GM21717 (cell line): ENCODE measurements around the gene UNC80.

Source experiments
- ATAC-seq: cut with Tn5 transposase; IDR thresholded peaks from one replicate; pipeline ENCODE4 v1.9.1; 2021; ENCODE audit warnings: mild to moderate bottlenecking, moderate library complexity; ENCODE audit not compliant: unreplicated experiment

UNC80 gene

DNA sequence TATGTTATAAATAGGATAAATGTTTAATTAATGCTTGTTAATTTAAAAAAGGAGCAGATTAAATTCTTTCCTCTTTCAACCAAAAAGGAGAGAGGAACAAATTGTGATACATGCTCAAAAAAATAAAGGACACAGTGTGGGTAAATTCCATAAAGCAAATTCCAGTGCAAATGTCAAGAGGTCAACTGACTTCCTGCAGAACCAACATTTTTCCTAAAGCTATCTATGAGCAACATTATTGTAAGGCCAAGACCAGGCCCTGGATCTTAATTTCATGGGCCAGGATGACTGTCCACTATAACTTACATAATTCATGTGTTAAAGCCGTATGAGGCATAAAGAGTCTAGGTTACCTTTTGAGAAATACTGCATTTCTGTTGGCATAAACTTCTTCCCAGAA lies 136.9 kb downstream of the UNC80 start:
- ATAC-seq, result no peak

DNA sequence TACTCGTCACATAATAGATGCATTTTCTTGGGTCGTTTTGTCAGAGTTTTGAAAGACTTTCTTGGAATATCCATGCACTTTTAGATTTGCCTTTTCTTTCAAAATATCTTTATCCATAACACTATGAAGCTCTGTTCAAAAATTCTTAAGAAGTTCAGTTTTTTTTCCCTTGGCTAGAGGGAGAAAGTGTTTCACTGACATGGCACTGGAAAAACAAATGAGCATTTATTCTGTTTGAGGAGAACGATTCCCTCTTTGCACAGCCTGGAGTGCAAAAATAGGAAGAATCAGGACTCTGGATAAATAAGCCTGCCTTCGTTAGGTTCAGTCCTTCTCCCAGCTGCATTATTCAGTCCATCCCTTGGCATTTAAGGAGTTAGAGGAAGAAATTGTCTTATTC lies 139.9 kb downstream of the UNC80 start:
- no peak for ATAC-seq

DNA sequence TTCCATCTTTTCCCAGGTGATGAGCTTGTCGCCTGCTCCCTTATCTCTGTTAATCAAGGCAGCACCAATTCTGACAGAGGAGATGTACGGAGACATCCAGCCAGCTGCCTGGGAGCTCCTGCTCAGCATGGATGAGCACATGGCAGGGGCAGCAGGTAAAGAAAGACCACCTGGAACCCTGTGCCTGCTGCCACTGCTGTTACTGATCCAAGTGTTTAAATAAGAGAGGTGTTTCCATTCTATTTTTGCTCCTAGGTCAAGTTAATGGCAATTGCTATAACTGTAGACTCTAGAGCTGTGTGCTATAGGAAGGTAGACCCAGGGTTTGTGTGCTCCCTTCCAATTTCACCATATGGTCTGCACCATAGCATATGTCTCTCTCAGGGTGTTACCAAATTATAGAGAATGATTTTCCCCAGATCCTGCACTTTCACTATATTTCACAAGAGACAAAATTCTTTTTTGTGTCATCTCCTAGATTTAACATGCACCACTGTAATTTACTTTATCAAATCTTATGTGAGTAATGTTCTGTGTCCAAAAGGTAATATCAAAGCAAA lies 142.2 kb downstream of the UNC80 start:
- ATAC-seq, result no peak

DNA sequence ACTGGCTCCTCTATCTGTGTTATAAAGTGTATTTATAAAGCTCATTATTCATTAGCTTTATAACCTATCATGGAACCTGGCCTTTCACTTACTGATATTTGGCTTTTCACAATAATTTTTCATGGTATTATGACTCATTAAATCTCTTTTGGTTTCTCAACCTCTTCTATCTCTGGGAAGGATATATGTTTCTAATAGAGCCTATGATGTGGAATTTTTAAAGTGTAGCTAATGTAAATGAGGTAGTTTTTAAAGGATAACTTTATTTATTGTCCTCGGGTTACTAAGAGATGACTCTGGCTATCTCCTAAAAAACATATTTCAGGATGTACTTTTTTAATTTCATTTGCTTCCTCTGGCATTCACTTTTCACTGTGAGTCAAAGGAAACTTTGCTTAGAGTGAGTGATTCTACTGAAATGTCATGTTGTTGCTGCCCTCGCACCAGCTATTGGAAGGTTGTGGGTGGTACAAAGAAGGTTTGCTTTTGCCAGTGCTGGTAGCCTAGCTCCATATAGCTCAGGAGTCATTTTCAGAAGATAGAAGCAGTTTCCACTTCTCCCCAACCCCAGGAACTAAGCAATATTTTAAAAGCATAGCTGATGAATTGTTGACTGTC lies 145.6 kb downstream of the UNC80 start:
- ATAC-seq, result no peak

DNA sequence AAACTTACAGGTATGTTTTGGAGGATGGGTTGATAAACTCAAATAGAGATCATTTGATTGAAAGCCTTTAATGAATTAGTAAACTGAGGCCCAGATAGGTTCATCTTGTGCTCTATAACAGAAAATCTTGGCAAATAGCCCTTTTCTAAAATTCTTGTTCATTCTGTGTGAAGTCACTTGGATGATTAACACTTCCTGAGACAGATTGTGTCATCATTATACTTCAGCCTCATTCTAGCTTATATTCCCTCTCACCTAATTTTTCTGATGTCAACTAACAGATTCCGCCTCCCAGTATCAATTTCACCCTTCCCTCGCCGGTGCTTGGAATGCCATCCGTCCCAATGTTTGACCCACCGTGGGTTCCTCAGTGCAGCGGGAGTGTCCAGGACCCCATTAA lies 146.6 kb downstream of the UNC80 start:
- no peak for ATAC-seq

DNA sequence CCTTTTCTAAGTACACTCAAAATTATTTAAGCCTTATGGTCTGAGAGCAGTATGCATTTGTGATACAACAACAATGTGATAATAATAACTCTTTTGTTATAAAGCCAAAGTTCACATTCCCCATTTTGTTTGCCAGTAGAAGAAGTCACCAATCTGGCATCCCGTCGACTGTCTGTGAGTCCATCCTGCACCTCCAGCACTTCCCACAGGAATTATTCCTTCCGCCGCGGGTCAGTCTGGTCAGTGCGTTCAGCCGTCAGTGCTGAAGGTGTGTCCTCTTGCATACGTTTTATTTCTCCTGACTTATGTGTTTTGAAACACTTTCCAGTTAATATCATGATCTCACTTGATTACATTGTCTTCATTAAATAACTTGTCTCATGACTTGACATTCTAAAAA lies 150.5 kb downstream of the UNC80 start:
- no peak for ATAC-seq

DNA sequence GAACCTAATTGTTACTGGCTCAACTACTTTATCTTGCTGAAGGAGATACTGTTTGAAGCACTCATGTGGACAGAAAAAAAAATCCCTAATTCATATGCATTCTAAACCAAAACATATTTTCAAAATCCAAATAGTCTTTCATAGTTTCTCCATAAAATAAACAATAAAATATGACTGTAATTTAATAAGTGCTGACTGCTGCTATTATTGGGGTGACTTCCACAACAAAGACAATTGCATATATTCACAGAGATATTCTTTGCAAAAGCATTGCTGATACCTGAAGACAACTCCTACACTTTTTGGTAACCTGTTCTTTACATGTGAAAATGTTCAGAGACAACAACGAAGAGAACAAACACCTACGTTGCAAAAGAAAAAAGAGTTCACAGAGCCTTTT lies 157.7 kb downstream of the UNC80 start:
- ATAC-seq, result no peak

DNA sequence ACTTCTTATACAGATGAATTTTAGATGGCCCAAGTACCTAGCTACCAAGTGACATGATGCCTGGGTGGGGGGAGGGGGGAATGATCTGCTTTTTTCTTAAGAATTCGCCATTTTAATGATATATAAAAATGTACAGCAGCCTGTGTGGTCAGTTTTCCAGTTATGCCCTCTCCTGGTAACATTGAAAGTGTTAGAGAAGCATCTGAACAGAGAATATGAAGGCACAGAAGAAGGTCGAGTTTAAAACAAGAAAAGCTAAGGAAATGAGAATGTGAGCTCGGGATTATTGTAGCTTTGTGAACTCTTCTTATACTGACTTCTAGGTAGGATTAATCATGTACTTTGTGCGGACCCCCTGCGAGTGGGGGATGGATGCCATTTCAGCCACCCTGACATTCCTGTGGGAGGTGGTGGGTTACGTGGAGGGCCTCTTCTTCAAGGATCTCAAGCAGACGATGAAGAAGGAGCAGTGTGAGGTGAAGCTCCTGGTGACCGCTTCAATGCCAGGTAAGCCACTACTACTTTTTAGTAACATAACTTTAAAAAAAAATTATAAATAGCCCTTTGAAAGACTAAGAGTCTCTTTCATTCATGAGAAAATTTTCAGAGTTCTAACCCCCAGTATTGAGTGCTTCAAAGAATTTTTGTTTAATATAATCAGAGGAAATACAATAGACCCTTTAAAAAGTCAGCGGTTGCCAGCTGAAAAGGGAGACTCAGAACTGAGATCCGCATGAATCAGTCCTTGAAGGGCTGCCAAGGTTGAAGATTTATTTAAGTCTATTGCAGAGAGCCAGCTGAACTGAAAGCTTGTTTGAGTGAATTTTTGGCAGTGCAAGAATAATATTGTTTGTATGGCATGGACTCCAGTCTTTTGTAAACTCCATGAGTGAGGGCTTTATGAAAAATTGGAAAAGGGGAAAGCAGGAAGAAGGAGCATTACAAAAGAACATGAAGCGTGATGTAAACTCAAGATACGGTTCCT lies 162.2 kb downstream of the UNC80 start:
- ATAC-seq, result no peak

DNA sequence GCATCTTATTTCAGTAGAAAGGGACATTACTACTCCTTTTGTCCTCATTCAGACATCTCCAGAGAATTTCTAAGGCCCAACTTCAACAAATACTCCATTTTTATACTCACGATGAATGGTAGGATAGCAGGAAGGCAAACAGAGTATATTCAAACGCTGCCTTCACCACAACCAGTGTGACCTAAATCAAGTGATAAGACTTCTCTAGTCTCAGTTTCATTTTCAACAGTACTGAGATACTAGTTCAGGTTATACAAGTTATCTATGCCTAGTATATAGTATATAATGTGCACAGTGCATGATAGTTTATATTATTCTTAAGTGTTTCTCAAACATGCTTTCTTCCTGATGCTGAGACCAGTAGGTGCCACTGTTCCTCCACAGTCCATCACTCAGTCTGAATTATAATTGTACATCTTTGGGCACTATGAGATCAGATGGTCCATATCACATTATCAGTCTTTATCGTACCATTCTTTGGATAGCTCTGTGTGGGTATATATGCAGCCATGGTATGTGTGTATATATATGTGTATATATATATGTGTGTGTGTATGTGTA lies 164.6 kb downstream of the UNC80 start:
- peak; percentile 64 for ATAC-seq

DNA sequence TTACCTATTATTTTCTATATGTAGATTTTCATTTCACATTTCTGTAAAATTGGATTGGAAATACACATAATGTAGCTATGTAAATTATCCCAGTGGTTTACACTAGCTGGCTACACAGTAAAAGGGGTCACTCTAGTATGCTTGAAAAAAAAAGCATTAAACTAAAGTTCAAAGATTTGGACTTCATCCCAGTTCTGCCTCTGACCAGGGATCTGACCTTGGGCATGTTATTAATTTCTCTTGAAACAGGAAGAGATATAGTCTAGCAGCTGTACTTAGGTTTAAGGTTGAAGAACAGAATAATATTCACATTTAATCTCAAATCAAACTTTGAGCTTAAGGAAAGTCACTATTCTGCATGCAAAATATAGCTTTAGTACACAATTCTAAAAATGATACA lies 166.3 kb downstream of the UNC80 start:
- no peak for ATAC-seq

DNA sequence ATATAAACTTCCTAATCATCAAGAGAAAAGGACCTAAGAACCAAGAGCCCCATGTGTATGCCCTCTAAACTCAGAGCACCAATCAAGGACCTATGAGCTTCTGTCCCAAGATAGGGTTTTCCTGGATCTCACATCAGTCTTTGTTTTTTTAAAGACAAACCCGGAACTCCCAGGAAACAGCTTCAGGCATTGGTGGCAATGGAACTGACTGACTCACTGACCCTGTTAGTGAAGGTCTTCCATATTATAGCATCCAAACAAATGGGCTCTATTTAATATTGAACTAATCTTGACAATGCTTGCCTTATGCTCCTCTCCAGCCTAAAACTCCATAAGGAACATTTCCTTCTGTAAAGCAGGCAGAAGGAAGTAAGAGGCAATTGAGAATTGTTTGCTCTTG lies 167.3 kb downstream of the UNC80 start:
- ATAC-seq, result no peak

DNA sequence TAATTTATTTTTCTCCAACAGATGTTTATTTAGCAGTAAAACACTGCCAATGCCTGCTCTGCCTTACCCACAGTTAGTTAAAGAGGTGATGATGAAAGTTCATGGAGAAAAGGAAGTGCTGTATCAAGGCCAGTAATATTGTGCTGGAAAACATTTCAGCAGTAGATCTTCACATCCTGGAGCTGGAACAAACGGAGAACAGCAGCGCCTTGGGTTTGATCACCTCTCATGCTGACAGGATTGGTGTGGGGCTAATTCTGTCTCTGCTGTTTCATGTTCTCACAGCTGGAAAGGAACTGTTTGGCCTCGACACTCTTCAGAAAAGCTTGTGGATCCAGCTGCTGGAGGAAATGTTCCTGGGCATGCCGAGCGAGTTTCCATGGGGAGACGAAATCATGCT lies 169.3 kb downstream of the UNC80 start:
- no peak for ATAC-seq

DNA sequence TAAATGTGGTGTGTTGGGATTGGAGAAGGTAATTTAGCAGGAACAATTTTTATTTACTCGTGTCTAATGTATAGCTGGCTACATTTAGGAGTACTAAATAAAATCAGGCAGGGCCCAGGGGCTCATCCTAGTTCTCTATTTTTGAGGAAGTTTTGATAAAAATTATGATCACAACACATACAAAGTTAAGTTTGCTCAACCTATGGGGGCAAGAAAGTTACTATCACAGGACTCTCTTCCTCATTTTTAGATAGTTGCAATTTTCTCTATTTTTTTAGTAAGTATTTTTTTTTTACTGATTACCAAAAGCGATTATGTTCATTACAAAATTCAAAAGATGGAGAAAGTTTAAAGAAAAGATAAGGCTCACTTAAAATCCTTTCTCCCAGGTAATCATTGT lies 170.8 kb downstream of the UNC80 start:
- ATAC-seq, result no peak

DNA sequence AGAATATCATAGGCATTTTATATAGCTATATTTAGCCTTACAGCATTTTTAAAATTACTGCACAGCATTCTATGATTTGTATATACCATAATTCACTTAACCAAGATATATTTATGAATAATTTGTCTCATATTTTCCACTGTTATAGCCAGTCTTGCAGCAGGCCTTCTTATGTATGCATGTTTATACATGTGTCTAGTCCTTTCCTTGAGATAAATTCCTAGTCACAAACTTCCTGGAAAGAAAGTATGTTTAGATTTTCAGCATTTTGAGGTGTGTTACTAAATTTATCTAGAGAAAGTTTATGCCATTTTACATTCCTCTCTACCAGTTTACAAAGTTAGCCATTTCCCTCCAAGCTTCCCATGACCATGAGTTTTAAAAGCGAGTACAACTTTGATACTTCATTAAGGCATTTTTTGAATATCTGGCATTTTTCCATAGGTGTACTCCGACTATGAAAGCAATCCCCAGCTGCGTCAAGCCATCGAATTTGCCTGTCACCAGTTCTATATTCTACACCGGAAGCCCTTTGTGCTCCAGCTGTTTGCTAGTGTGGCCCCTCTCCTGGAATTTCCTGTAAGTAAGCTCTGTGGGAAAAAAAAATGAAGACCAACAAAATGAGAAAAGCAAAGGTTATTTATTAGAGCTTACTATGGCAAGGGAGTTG lies 171.4 kb downstream of the UNC80 start:
- ATAC-seq, result no peak

DNA sequence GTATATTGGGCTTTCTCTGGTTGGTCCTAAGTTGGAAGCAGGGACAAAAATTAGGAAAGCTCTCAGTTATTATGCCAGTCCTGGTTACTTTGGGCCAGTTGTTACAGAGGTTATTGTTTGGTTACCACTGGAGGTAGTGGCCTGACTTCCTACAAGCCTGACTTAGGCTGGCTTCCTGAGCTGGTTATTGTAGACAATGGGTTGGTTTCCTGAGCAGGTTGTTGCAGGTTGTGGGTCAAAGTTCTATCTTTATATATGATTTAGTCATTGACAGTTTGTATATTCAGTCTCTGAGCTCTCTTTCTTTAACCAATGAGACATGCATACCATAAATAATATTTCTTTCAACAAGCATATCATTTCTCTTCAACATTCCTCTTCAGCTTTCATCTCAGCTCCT lies 172.1 kb downstream of the UNC80 start:
- ATAC-seq, result no peak

DNA sequence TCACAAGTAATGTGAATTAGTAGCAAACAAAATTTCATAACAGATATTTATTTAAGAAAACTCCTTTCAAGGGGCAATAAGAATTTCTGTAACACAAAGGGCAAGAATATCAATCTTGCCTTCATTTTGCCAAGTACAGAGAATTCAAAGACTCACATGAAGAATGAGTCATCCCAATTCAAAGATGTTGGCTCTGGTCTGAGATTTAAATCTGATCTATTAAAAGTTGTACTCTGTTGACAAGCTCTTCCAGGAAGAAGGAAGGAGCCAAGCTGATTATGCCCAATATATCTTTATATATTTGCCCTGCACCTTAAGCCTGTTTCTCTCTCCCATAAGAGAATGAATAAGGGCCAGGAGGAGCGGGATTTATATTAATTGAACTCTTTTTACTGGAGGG lies 174.9 kb downstream of the UNC80 start:
- no peak for ATAC-seq

DNA sequence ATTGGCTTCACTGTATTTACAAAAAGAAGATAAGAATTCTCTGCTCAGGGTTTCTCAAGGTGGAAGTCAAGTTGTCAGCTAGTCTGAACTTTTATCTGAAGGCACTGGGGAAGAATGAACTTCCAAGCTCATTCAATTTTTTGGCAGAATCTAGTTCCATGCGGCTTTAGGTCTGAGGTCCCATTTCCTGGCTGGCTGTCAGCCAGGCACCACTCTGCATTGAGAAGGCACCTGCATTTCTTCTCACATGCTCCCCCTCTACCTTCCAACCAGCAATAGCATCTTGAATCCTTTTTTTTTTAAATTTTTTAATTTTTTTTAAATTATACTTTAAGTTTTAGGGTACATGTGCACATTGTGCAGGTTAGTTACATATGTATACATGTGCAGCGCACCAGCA lies 184.6 kb downstream of the UNC80 start:
- ATAC-seq, result no peak

DNA sequence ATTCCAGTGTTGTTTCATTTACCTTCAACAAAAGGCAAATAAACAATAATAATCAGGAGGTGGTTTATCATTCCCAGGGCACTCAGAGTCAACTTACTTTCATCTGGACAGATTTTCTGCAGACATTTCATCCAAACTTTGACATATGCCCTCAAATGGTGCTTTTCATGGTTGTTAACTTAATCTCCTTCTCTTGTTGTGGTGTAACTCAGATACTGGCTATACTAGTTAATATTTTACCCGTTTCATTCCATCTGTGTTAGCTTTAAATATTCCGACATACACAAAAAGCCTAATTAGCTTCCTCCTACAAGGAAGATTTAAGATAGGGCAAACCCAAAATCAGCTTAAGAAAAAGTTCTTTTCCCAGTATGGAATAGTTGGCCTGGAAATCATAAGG lies 186.4 kb downstream of the UNC80 start:
- ATAC-seq, result no peak

DNA sequence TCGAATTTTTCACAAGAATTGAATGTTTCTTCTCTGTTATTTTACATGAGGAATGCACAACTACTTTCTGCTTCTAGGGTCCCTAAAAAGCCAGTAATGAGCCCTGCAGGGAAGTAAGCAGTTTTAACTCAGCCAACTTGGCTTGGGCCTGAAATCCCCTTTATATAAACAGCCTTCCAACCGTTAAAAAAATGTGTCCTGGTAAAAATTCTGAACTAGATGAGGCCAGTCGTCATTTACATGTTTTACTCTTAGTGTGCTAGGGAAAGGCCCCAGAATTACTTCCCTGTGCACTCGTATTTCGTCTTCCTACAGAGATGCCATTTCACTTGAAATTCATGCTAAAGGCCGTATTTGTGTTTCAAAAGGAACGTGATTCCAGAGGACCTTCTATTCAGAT lies 188.4 kb downstream of the UNC80 start:
- no peak for ATAC-seq

DNA sequence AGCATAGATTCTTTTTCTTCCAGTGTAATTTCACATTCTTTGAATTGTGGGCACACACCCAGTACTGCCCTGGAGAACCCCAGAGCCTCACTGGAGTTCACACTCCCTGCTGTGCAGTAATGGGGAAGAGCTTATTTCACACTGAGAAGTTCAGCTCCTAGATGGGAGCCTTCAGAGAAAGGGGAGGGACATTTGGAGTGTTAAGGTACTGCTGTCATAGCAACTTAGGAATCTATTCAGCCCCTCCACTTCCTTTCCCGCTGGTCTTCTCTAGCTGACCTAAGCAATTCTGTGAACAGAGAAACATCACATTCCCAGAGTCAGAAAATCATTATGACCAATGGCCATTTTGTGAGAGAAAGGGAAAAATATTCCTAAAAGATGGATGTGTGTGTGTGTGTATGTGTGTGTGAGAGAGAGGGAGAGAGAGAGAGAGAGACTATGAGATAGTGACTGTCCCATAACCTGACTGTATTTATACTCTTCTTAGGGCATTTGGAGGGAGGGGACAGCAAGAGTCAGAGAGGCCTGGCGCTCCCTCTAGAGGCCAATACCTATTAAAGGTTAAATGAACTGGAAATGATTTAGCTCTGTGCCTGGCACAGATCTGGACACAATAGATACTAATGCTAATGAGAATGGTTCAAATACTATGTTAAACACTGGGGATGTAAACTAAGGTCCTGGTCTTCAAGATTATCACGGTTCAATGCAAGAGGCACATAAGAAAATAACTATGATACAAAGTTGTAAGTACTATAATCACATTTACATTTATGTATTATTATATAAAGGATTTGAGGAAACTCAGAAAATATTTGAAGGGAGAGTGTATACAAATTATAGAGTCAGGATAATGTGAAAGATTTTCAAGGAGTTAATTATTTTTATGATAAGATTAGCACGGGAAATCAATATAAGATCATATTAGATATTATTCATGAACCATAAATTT lies 189.3 kb downstream of the UNC80 start:
- peak; percentile 96 for ATAC-seq
